HepG2 (cell line): ENCODE data around the gene CD58. TPM values are rescaled to one million over a fixed set of nuclear protein-coding genes. Genes with fewer than 3 reads are reported as not detected.
"Not testable (repeated sequence)": the region's sequence is repeated elsewhere in the genome, so short reads cannot be mapped to it uniquely, and the experiment has no call there.

ENCODE experiments used
- ATAC-seq: fragments of 200-7000 bp; cut with Tn5 transposase; 3 replicates; pipeline ENCODE4 v1.9.1; 2020; ENCODE audit warnings: mild to moderate bottlenecking, moderate library complexity
- BruUV-seq: library from RNA; stranded (reverse); fragments of 400-500 nt; replicated peaks from 2 replicates; lab custom pipeline; 2021; lab: Mats Ljungman, UMichigan
- CTCF ChIA-PET: fragments of 300-600 bp; formaldehyde crosslinking; extraction: SDS; loops from one replicate; lab custom pipeline; 2021; ENCODE audit warnings: low total read pairs, inconsistent platforms, low intra/inter-chr PET ratio; lab: Yijun Ruan, JAX
- POLR2A ChIA-PET: fragments of 350-600 bp; sonication (Branson Sonifier 250); formaldehyde crosslinking; loops from one replicate; lab custom pipeline; 2020; ENCODE audit warnings: antibody characterized with exemption, inconsistent platforms; lab: Yijun Ruan, JAX
- DNase-seq: peaks from one replicate; pipeline ENCODE4 v3.0.0-alpha.2; 2015; ENCODE audit warnings: low spot score
- FAIRE-seq: peaks from 3 replicates; lab custom pipeline; 2011; peaks lifted over from hg19 to GRCh38; lab: Jason Lieb, UNC
- H2AFZ ChIP-seq: one replicate; pipeline ENCODE4 v1.6.1; 2011; ENCODE audit warnings: low read length, inconsistent platforms
- H3K27ac ChIP-seq: fragments of 300-600 bp; 3 replicates; pipeline ENCODE4 v1.8.0; 2011; ENCODE audit warnings: mixed run types, mild to moderate bottlenecking, mixed read lengths, low read length, inconsistent platforms; ENCODE audit not compliant: insufficient read depth; ENCODE audit errors: extremely low read length
- H3K27me3 ChIP-seq, 2 experiments: fragments of 200-600 bp in 1 of 2; 2 replicates in 1 of 2; 3 replicates in 1 of 2; pipeline versions ENCODE4 v1.6.0 to v1.8.0; 2011; ENCODE audit warnings: low read length in 2 of 2, mild to moderate bottlenecking in 2 of 2, moderate library complexity in 2 of 2, inconsistent platforms in 1 of 2; ENCODE audit not compliant: insufficient read depth in 2 of 2, control insufficient read depth in 1 of 2
- H3K36me3 ChIP-seq, 2 experiments: fragments of 200-600 bp in 1 of 2; replicated peaks in 1 of 2; 2 replicates in 1 of 2; 3 replicates in 1 of 2; pipeline versions ENCODE4 v1.5.1 to v1.8.0; 2011; ENCODE audit warnings: low read length in 2 of 2, inconsistent platforms in 1 of 2; ENCODE audit not compliant: insufficient read depth in 2 of 2, control insufficient read depth in 1 of 2
- H3K4me1 ChIP-seq: 2 replicates; pipeline ENCODE4 v1.5.1; 2012; ENCODE audit warnings: low read length, inconsistent platforms; ENCODE audit not compliant: insufficient read depth
- H3K4me2 ChIP-seq: 2 replicates; pipeline ENCODE4 v1.6.0; 2011; ENCODE audit warnings: low read depth, low read length, inconsistent platforms
- H3K4me3 ChIP-seq, 3 experiments: fragments of 200-600 bp in 1 of 3; sonication (generic), shearing (Covaris generic) in 1 of 3; replicated peaks in 1 of 3; 2 replicates each; pipeline ENCODE4 v1.5.1; 2011 to 2016; ENCODE audit warnings: low read length in 3 of 3, inconsistent platforms in 2 of 3, low read depth in 2 of 3, mild to moderate bottlenecking in 2 of 3, control low read depth in 1 of 3, mixed read lengths in 1 of 3; ENCODE audit not compliant: insufficient read depth in 1 of 3
- H3K79me2 ChIP-seq: one replicate; pipeline ENCODE4 v1.6.1; 2011; ENCODE audit warnings: low read length, inconsistent platforms; ENCODE audit not compliant: insufficient read depth
- H3K9ac ChIP-seq: 2 replicates; pipeline ENCODE4 v1.6.0; 2011; ENCODE audit warnings: mild to moderate bottlenecking, low read depth, low read length, inconsistent platforms; ENCODE audit not compliant: insufficient read depth
- H3K9me3 ChIP-seq: 2 replicates; pipeline ENCODE4 v1.5.1; 2012; ENCODE audit warnings: mild to moderate bottlenecking, low read length
- H4K20me1 ChIP-seq: 2 replicates; pipeline ENCODE4 v1.6.0; 2011; ENCODE audit warnings: inconsistent platforms, mild to moderate bottlenecking, low read length, moderate library complexity; ENCODE audit not compliant: insufficient read depth
- WGBS: methylation state at CpG from one replicate; pipeline ENCODE4 v1.1.6; 2017; ENCODE audit warnings: low lambda C conversion rate; 5-methylcytosine and 5-hydroxymethylcytosine counted together
- in situ Hi-C: cut with HindIII; loops from 2 replicates; pipeline ENCODE4 v1.10.0; 2017; ENCODE audit warnings: low pct_unique_long_range_greater_than_20kb; ENCODE audit not compliant: extremely low pct_ligation_motif_present
- intact Hi-C: fragments of 100-400 bp; cut with micrococcal nuclease; formaldehyde crosslinking; loops from one replicate; pipeline ENCODE4 v1.10.0; 2022; ENCODE audit not compliant: unreplicated experiment
- polyA plus RNA-seq, 8 experiments: library from polyadenylated mRNA; depleted of rRNA in 3 of 8; stranded (reverse) in 7 of 8; unstranded in 1 of 8; fragments of >200 nt; fragmentation: Illumina TruSeq in 4 of 8; extraction: Trizol in 4 of 8; gene quantifications; 2 replicates each; pipeline versions ENCODE4 v1.2.1 to v1.2.3, GENCODE V29; 2011 to 2016; ENCODE audit warnings: low read depth in 4 of 8, missing spikeins in 1 of 8, mixed read lengths in 1 of 8; ENCODE audit not compliant: insufficient read depth in 1 of 8
- total RNA-seq, 5 experiments: library from RNA; depleted of rRNA; stranded (reverse); fragments of >200 nt; fragmentation: Illumina TruSeq; extraction: Trizol; gene quantifications; 2 replicates each; pipeline ENCODE4 v1.2.3, GENCODE V29; 2016; ENCODE audit warnings: low read depth in 1 of 5

Gene CD58
- total and polyA plus RNA-seq, 2 of the 13 experiments (the other 11 are each of a cell fraction or from before 2014, with no cell fraction given), result 9.4 to 13.5 TPM

- POLR2A ChIA-PET, H3K4me3 ChIP-seq, H3K36me3 ChIP-seq, H3K27ac ChIP-seq, in situ Hi-C loops, H3K9ac ChIP-seq, H3K4me2 ChIP-seq, DNase-seq, ATAC-seq, H2AFZ ChIP-seq, intact Hi-C loops, BruUV-seq, H3K27me3 ChIP-seq, FAIRE-seq, H3K9me3 ChIP-seq, H3K4me1 ChIP-seq, CTCF ChIA-PET, H4K20me1 ChIP-seq, H3K79me2 ChIP-seq: not testable (repeated sequence)
- WGBS, result 21% methylated on average over 5 of the region's 5 CpGs
Observed at GRCh38 chr1:116617808-116618207, 47.0 kb upstream of the CD58 start.

GRCh38 chr1:116613825-116614224, 43.0 kb upstream of the CD58 start:
- CTCF ChIA-PET, BruUV-seq, H3K4me3 ChIP-seq, H3K4me1 ChIP-seq, H3K79me2 ChIP-seq, H3K4me2 ChIP-seq, intact Hi-C loops, POLR2A ChIA-PET, H3K36me3 ChIP-seq, H2AFZ ChIP-seq, ATAC-seq, H3K27me3 ChIP-seq, H3K9ac ChIP-seq, H3K27ac ChIP-seq, DNase-seq, FAIRE-seq, H3K9me3 ChIP-seq, in situ Hi-C loops, H4K20me1 ChIP-seq: not testable (repeated sequence)
- WGBS, result 80% methylated on average over 5 of the region's 13 CpGs

GRCh38 chr1:116609801-116610371, 39.1 kb upstream of the CD58 start:
- intact Hi-C loops, H3K9me3 ChIP-seq, H3K9ac ChIP-seq, in situ Hi-C loops, ATAC-seq, CTCF ChIA-PET, POLR2A ChIA-PET, H3K27ac ChIP-seq, H3K36me3 ChIP-seq, H3K4me3 ChIP-seq, H3K4me2 ChIP-seq, DNase-seq, H3K79me2 ChIP-seq, H3K4me1 ChIP-seq, H2AFZ ChIP-seq, H4K20me1 ChIP-seq, H3K27me3 ChIP-seq, BruUV-seq, FAIRE-seq: not testable (repeated sequence)
- 64% methylated on average over 6 of the region's 6 CpGs for WGBS

GRCh38 chr1:116608841-116609240, 38.0 kb upstream of the CD58 start:
- H3K79me2 ChIP-seq, intact Hi-C loops, FAIRE-seq, H3K4me1 ChIP-seq, H2AFZ ChIP-seq, POLR2A ChIA-PET, H3K36me3 ChIP-seq, H3K27ac ChIP-seq, H3K4me2 ChIP-seq, CTCF ChIA-PET, H3K9ac ChIP-seq, ATAC-seq, H3K27me3 ChIP-seq, H4K20me1 ChIP-seq, DNase-seq, in situ Hi-C loops, H3K9me3 ChIP-seq, BruUV-seq, H3K4me3 ChIP-seq: not testable (repeated sequence)
- WGBS, result 17% methylated on average over 2 of the region's 2 CpGs
